C4-2B (cell line): ENCODE data around the gene EXOC3L2.

Source experiments
- CTCF ChIP-seq: fragments of 450-650 bp; conservative IDR thresholded peaks from 2 replicates; pipeline ENCODE4 v1.5.1; 2017; ENCODE audit warnings: mild to moderate bottlenecking
- ZFX ChIP-seq: fragments of 450-650 bp; IDR thresholded peaks from 2 replicates; pipeline ENCODE4 v1.6.1; 2017

- TF ChIP-seq CTCF (no peak), ZFX (no peak)
These were observed 35.3 kb upstream of the EXOC3L2 start for GRCh38 chr19:45280471-45280961.
